GM03348 (cell line): ENCODE data around the gene DFFA.
"Not testable (repeated sequence)": the region's sequence is repeated elsewhere in the genome, so short reads cannot be mapped to it uniquely, and the experiment has no call there.

Source experiments
- DNase-seq: peaks from one replicate; pipeline ENCODE4 v3.0.0; 2012; ENCODE audit warnings: low spot score

The DFFA gene

DNA sequence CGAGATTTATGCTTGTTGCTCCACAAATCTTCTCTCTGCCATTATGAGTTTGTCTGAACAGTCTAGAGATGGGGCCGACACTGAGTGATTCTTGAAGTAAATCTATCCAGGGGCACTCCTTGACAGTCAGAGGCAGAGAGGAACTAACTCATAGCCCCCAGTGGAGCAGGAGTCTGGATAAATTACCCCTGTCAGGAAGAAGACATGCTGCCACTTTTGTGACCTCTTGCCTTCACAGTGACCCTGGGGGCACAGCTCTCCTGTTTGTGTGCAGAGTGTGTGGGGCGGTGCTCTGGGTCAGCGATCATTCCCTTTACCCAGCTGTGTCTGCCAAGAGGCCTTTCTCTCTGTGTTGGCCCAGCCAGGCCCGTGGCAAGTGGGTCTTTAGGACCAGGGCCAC is 31.9 kb upstream of the DFFA start:
- no peak for DNase-seq

DNA sequence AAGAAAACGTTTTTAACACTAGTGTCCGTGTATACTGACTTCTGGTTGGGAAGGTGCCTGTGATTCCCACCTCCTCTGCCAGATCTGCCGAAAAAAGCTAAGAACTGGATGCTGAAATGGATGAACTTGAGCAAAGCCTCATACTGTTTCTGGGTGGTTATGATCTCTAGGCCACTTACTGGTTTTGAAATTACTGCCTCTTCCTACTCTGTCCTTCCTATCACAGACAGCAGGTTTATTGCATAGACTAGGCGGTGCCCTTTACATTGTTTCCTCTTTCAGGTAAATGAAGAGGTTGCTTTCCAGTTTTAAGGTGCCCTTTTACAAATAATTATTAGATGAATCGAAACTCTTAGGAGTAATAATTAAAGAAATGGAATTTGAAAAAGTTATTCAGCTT is 29.9 kb upstream of the DFFA start:
- no peak for DNase-seq

- no peak for DNase-seq
Measured at GRCh38 chr1:10498231-10498630, 25.9 kb upstream of the DFFA start.

DNA sequence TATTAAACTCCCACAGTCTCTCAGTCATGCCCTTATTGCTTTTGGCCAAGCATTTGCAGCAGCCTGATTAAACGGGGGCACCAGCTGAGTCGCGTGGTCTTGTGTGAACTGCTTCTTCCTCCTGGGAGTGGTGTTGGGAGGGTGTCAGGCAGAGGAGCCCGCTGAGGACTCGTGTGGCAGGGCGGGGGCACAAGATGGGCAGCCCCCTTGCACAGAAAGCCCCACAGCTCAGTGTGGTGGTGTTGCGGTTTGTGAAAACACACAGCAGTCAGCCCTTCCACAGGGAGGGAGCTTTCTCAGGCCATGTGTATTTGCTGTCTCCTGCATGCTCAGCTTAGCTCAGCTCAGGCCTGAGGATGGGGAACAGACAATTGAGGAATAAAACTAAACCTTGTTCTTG is 24.8 kb upstream of the DFFA start:
- no peak for DNase-seq

GRCh38 chr1:10495952-10496351 is 23.6 kb upstream of the DFFA start:
- DNase-seq = no peak

DNA sequence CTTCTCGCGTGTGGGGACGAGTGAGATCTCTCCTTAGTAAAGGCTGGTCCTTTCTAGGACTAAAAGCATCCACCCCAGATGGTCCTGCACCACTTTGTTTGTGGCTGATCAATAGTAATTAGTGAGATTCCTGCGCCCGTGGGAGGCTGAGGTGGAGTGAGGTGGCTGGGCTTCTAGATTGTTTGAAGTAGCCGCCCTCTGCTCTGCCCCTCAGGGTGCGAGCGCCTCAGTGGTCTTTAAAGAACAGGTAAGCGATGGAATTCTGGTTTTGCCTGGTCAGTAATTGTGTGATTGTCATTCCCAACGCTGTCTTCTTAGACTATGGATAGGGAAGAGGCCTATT is 23.1 kb upstream of the DFFA start:
- no peak for DNase-seq

DNA sequence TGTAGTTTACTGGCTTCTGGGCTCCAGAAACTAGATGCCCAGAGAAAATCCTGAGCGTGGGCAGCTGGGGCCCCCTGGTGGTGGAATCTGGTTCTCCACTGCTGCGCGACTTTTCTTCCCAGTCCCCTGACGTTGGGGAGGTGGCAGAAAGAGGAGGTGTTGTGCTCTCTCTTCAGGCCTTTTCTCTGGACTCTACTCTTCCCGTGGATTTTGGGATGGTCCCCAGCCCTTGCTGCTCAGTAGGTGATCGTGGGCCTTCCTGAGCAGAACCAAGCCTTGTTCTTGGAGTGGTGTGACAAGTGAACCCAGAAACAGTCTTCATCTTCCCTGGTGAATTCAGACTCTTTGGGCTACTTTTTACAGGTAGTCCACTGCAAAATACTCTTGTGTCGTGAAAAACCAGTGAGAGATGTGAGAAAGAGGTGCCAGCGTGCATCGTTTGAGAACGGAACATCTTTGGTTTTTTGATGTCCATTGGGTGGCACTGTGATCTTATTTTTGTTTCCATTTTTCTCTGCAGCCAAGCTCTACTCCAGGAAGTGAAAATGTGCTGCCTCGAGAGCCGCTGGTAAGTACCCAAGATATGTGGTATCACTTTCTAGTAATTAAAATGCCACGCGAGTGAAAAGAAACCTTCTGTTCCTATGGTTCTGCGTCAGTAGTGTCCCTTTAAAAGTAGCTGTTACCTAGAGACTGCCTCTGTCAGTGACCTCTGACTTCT is 22.6 kb upstream of the DFFA start:
- DNase-seq = peak; percentile 86

DNA sequence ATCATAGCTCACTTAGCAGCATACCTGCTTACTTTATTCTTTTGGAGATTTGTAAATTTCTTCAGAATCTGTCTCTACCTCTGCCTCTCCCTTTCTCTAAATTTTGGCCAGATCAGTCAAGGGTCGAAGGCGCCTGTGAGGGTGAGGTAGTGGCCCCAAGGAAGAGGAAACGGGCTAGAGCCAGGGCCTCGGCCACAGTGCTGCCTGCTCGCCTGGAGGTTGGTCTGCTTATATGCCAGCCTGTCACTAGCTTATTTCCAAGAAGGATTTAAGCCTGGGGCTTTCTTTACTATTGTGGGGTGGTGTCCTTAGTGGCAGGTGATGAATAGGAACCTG is 22.1 kb upstream of the DFFA start:
- no peak for DNase-seq

- DNase-seq = no peak
Measured at GRCh38 chr1:10490286-10490970, 18.1 kb upstream of the DFFA start.

DNA sequence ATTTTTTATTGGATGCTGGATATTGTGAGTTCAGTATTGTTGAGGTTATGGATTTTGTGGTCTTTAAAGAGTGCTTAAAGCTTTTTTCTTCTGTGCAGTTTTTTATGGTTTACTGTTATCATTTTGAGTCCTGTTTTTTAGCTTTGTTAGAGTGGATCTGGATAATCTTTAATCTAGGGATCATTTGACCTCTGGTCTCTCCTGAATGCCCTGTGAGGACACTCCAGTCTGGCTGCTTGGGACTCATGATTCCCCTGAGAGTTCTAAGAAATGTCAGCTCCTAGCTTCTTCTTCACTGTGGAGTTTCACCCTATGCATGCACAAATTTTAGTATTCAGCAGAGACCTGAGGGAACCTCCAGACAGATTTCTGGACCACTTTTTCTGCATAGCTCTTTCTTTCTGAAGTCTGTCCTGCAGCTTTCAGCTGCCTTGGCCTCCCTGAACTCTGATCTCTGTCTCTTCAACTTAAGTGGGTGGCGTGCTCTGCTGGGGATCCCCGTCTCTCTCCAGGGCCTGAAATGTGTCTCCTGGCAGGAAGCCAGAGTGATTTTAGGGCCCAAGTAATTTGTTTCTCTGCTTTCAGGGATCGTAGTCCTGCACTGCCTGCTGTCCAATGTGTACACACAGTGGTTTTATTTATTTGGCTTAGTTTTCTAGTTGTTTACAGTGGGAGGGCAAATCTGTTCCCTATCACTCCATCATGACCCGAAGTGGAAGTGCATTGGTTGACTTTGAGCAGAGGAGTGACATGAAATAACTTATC is 17.1 kb upstream of the DFFA start:
- DNase-seq = no peak

DNA sequence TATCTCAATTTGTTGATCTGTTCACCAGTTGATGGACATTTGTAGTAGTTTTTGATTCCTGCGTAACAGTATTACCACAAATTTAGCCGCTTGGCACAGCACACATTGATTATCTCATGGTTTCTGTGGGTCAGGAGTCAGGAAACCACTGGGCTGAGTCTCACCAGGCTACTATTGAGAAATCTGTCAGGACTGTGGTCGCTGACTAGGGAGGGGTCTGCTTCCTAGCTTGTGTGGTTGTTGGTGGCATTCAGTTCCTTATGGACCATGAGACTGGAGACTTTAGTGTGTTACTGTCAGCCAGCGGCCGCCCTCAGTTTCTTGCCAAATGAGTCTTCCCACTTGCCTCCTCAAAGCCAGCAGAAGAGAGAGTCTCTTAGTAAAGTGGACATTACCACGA is 12.2 kb upstream of the DFFA start:
- no peak for DNase-seq

GRCh38 chr1:10480614-10481013 is 8.3 kb upstream of the DFFA start:
- no peak for DNase-seq

DNA sequence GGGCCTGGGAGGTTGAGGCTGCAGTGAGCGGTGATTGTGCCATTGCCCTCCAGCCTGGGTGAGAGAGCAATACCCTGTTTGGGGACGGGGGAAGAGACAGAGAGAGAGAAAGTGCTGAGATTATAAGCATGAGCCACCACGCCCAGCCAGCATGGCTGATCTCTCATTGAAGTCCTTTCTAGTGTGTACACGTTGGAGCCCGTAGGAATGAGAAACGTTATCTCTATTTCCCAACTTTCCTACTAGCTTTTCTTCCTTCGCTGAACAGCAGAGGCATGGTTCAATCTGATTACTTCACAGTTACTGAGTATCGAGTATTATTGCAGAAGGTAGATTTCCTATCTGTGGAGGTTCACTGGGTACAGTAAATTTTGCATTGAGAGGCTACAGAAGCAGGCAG is 7.0 kb upstream of the DFFA start:
- no peak for DNase-seq

GRCh38 chr1:10475510-10475909 is 3.2 kb upstream of the DFFA start:
- peak; percentile 15 for DNase-seq

GRCh38 chr1:10474613-10475507 is 2.5 kb upstream of the DFFA start, which contains the start of gene PEX14:
Gene PEX14 (plus strand): TSS chr1:10474950. CDS start chr1:10474967, 17 bp downstream.
- DNase-seq = peak; percentile 97

DNA sequence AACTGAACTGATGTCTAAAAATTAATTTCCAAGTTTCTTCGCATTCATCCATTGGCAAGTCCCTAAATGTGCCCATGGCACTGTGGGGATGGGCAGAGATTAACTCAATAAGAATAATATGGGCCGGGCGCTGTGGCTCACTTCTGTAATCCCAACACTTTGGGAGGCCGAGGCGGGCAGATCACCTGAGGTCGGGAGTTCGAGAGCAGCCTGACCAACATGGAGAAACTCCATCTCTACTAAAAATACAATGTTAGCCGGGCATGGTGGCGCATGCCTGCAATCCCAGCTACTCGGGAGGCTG is 1.9 kb upstream of the DFFA start:
- not testable (repeated sequence) for DNase-seq

- DNase-seq = no peak
Measured at GRCh38 chr1:10473145-10473765, 926 bp upstream of the DFFA start.

- no peak for DNase-seq
Measured at GRCh38 chr1:10471411-10472219, 714 bp downstream of the DFFA start.

- no peak for DNase-seq
Measured at GRCh38 chr1:10470043-10470442, 2.3 kb downstream of the DFFA start.

DNA sequence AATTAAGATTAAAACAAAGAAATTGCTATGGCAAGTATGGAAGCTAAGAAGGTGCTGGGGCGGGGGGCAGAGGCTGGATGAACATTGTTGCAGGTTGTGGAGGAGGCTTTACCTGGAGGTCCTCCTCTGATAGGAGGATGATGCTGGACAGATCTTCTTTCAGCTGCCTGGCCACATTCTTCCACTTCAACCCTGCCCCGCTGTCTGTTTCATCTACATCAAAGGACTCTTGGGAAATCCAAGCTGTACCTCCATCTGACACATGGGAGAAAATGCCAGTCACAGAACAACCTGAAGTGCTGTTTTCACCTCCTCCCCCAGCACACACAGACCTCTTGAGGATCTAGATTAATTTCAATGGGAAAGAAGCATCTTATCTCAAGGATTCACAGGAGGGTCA is 5.3 kb downstream of the DFFA start:
- DNase-seq = no peak

GRCh38 chr1:10459184-10459583 is 13.1 kb downstream of the DFFA start:
- peak; percentile 77 for DNase-seq
